ENCODE measurements around the gene MRPL12. TPM values are rescaled to one million over a fixed set of nuclear protein-coding genes. Genes with fewer than 3 reads are reported as not detected.
A peak's percentile ranks its signal among the peaks of the same experiment; 100 is the strongest.

The MRPL12 gene
- total and polyA plus RNA-seq, 2 of the 13 experiments (the other 11 are each of a cell fraction or from before 2014, with no cell fraction given), result 39.1 to 94.1 TPM

- peak; percentile 86 for TF ChIP-seq NCOA2 (CRISPR knock-in tag; IDR thresholded peaks at IDR 0.05)
- TF ChIP-seq, protein P1, sequence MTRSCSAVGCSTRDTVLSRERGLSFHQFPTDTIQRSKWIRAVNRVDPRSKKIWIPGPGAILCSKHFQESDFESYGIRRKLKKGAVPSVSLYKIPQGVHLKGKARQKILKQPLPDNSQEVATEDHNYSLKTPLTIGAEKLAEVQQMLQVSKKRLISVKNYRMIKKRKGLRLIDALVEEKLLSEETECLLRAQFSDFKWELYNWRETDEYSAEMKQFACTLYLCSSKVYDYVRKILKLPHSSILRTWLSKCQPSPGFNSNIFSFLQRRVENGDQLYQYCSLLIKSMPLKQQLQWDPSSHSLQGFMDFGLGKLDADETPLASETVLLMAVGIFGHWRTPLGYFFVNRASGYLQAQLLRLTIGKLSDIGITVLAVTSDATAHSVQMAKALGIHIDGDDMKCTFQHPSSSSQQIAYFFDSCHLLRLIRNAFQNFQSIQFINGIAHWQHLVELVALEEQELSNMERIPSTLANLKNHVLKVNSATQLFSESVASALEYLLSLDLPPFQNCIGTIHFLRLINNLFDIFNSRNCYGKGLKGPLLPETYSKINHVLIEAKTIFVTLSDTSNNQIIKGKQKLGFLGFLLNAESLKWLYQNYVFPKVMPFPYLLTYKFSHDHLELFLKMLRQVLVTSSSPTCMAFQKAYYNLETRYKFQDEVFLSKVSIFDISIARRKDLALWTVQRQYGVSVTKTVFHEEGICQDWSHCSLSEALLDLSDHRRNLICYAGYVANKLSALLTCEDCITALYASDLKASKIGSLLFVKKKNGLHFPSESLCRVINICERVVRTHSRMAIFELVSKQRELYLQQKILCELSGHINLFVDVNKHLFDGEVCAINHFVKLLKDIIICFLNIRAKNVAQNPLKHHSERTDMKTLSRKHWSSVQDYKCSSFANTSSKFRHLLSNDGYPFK (CRISPR knock-in tag; IDR thresholded peaks at IDR 0.05; ENCODE audit: borderline replicate concordance), result peak; percentile 98
- TF ChIP-seq ATF7-NPFF (CRISPR knock-in tag; IDR thresholded peaks at IDR 0.05; ENCODE audit: low read depth), result peak; percentile 99
- peak; percentile 95 for TF ChIP-seq ZNF333 (CRISPR knock-in tag; IDR thresholded peaks at IDR 0.05; ENCODE audit: borderline replicate concordance)
- TF ChIP-seq CBX1 (IDR thresholded peaks at IDR 0.05; ENCODE audit: low read depth), result peak; percentile 82
- peak; percentile 83; the same call in 1 of the 2 replicates for TF ChIP-seq MLXIP (CRISPR knock-in tag; IDR thresholded peaks at IDR 0.05; ENCODE audit: borderline replicate concordance)
- TF ChIP-seq ZNF484 (CRISPR knock-in tag; IDR thresholded peaks at IDR 0.05; ENCODE audit: borderline replicate concordance, low read depth), result peak; percentile 93; the same call in 1 of the 2 replicates
- peak; percentile 96 for TF ChIP-seq ZFX (CRISPR knock-in tag; IDR thresholded peaks at IDR 0.05; ENCODE audit: low read depth)
- peak; percentile 91 for TF ChIP-seq ZNF331 (CRISPR knock-in tag; IDR thresholded peaks at IDR 0.05)
- peak; percentile 88 for TF ChIP-seq ATF2 (CRISPR knock-in tag; IDR thresholded peaks at IDR 0.05)
- TF ChIP-seq ZNF850 (CRISPR knock-in tag; conservative IDR thresholded peaks at IDR 0.05), result no peak
- peak; percentile 92 for TF ChIP-seq SP2 (CRISPR knock-in tag; IDR thresholded peaks at IDR 0.05)
- TF ChIP-seq HOXA7 (CRISPR knock-in tag; IDR thresholded peaks at IDR 0.05), result peak; percentile 87; the same call in 1 of the 2 replicates
- TF ChIP-seq, protein P2, sequence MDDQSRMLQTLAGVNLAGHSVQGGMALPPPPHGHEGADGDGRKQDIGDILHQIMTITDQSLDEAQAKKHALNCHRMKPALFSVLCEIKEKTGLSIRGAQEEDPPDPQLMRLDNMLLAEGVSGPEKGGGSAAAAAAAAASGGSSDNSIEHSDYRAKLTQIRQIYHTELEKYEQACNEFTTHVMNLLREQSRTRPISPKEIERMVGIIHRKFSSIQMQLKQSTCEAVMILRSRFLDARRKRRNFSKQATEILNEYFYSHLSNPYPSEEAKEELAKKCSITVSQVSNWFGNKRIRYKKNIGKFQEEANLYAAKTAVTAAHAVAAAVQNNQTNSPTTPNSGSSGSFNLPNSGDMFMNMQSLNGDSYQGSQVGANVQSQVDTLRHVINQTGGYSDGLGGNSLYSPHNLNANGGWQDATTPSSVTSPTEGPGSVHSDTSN (CRISPR knock-in tag; IDR thresholded peaks at IDR 0.05; ENCODE audit: borderline replicate concordance), result peak; percentile 92; the same call in 1 of the 2 replicates
- peak; percentile 98 for TF ChIP-seq TSC22D2 (CRISPR knock-in tag; IDR thresholded peaks at IDR 0.05; ENCODE audit: borderline replicate concordance)
- TF ChIP-seq ONECUT2 (CRISPR knock-in tag; IDR thresholded peaks at IDR 0.05), result no peak; the same call in 1 of the 2 replicates
- TF ChIP-seq SP4 (CRISPR knock-in tag; IDR thresholded peaks at IDR 0.05), result peak; percentile 81; the same call in 1 of the 2 replicates
- peak; percentile 96 for TF ChIP-seq ZNF747 (CRISPR knock-in tag; IDR thresholded peaks at IDR 0.05; ENCODE audit: borderline replicate concordance)
- no peak for TF ChIP-seq SIN3A (IDR thresholded peaks at IDR 0.05; ENCODE audit: borderline replicate concordance, low read depth, low read length)
Measured at GRCh38 chr17:81727324-81728031, 24.3 kb downstream of the MRPL12 start (continued).

Measured in HepG2 (cell line).